Gastrocnemius medialis (tissue), 4 donors: ENCODE data around the gene OR52B4.

Experiments
- CTCF ChIP-seq, 5 experiments: fragments of 450-650 bp in 3 of 5; fragments of 200-600 bp in 2 of 5; sonication (generic) in 2 of 5; IDR thresholded peaks in 4 of 5; conservative IDR thresholded peaks in 1 of 5; 1 replicate in 4 of 5; 2 replicates in 1 of 5; pipeline ENCODE4 v1.5.1; 2016 to 2019; ENCODE audit warnings: antibody characterized with exemption in 5 of 5, mild to moderate bottlenecking in 3 of 5, moderate library complexity in 3 of 5
- POLR2A ChIP-seq, 2 donors: fragments of 450-650 bp; IDR thresholded peaks; one replicate each; pipeline ENCODE4 v1.6.1; 2017; ENCODE audit warnings: antibody characterized with exemption in 2 of 2, mild to moderate bottlenecking in 2 of 2, moderate library complexity in 2 of 2

- TF ChIP-seq CTCF (IDR thresholded peaks at IDR 0.05 in 4 of 5, conservative IDR thresholded peaks at IDR 0.05 in 1 of 5) (no peak), POLR2A (IDR thresholded peaks at IDR 0.05) (no peak)
Measured at GRCh38 chr11:4381901-4382300, 13.7 kb upstream of the OR52B4 start.
